GM12801 (cell line): Measurements from ENCODE around the gene ABCB1.

ENCODE experiments used
- CTCF ChIP-seq: IDR thresholded peaks from one replicate; pipeline ENCODE4 v1.5.1; 2011; ENCODE audit warnings: control low read depth; ENCODE audit not compliant: insufficient read length; ENCODE audit errors: extremely low read depth

Gene ABCB1

GRCh38 chr7:87499494-87499893 is 101.2 kb downstream of the ABCB1 start:
- no peak for TF ChIP-seq CTCF

GRCh38 chr7:87498893-87499292 is 101.8 kb downstream of the ABCB1 start:
- no peak for TF ChIP-seq CTCF

GRCh38 chr7:87497482-87497881 is 103.2 kb downstream of the ABCB1 start:
- no peak for TF ChIP-seq CTCF

- TF ChIP-seq CTCF, result no peak
These were observed 105.3 kb downstream of the ABCB1 start for GRCh38 chr7:87495366-87495765.

- no peak for TF ChIP-seq CTCF
These were observed 106.2 kb downstream of the ABCB1 start for GRCh38 chr7:87494454-87494853.

GRCh38 chr7:87483131-87483530 is 117.6 kb downstream of the ABCB1 start:
- TF ChIP-seq CTCF, result no peak

GRCh38 chr7:87482115-87482514 is 118.6 kb downstream of the ABCB1 start:
- TF ChIP-seq CTCF, result no peak

- no peak for TF ChIP-seq CTCF
These were observed 120.3 kb downstream of the ABCB1 start for GRCh38 chr7:87480386-87480785.
